Measurements from ENCODE around the gene CHAC1.
"Not testable (repeated sequence)": the region's sequence is repeated elsewhere in the genome, so short reads cannot be mapped to it uniquely, and the experiment has no call there.

Gene CHAC1

DNA sequence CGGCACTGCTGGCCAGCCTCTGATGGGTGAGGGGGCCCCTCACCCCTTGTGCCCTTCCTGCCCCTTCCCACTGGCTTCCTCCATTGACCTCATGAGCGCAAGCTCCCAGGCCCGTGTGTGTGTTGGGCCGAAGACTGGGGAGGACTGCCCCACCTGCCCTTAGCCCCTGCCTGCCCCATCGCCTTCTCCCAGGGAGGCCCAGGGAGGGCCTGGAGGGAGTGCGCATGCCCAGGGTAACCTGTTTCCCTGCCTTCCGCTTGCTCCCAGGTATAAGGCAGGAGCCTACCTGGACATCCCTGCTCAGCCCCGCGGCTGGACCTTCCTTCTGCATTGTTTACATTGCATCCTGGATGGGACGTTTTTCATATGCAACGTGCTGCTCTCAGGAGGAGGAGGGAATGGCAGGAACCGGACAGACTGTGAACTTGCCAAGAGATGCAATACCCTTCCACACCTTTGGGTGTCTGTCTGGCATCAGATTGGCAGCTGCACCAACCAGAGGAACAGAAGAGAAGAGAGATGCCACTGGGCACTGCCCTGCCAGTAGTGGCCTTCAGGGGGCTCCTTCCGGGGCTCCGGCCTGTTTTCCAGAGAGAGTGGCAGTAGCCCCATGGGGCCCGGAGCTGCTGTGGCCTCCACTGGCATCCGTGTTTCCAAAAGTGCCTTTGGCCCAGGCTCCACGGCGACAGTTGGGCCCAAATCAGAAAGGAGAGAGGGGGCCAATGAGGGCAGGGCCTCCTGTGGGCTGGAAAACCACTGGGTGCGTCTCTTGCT lies 15.3 kb upstream of the CHAC1 start:
- no peak for DNase-seq (ENCODE audit: low read depth in 2 of 2)

DNA sequence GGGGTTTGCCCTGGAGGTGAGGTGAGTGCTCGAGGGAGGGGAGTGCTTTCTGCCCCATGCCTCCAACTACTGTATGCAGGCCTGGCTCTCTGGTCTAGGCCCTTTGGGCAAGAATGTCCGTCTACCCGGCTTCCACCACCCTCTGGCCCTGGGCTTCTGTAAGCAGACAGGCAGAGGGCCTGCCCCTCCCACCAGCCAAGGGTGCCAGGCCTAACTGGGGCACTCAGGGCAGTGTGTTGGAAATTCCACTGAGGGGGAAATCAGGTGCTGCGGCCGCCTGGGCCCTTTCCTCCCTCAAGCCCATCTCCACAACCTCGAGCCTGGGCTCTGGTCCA lies 14.8 kb upstream of the CHAC1 start:
- DNase-seq (ENCODE audit: low read depth in 2 of 2): no peak

- no peak for DNase-seq (ENCODE audit: low read depth in 2 of 2)
Observed at GRCh38 chr15:40940296-40940801, 12.9 kb upstream of the CHAC1 start.

- no peak for DNase-seq (ENCODE audit: low read depth in 2 of 2)
Observed at GRCh38 chr15:40941068-40941527, 12.2 kb upstream of the CHAC1 start.

GRCh38 chr15:40941528-40942336 lies 11.5 kb upstream of the CHAC1 start:
- DNase-seq (ENCODE audit: low read depth in 2 of 2): peak; percentile 25 to 62

GRCh38 chr15:40942337-40942854 lies 10.9 kb upstream of the CHAC1 start:
- DNase-seq (ENCODE audit: low read depth in 2 of 2): no peak

GRCh38 chr15:40942878-40943277 lies 10.4 kb upstream of the CHAC1 start:
- DNase-seq (ENCODE audit: low read depth in 2 of 2): no peak

GRCh38 chr15:40943764-40944365 lies 9.4 kb upstream of the CHAC1 start:
- no peak for DNase-seq (ENCODE audit: low read depth in 2 of 2)

DNA sequence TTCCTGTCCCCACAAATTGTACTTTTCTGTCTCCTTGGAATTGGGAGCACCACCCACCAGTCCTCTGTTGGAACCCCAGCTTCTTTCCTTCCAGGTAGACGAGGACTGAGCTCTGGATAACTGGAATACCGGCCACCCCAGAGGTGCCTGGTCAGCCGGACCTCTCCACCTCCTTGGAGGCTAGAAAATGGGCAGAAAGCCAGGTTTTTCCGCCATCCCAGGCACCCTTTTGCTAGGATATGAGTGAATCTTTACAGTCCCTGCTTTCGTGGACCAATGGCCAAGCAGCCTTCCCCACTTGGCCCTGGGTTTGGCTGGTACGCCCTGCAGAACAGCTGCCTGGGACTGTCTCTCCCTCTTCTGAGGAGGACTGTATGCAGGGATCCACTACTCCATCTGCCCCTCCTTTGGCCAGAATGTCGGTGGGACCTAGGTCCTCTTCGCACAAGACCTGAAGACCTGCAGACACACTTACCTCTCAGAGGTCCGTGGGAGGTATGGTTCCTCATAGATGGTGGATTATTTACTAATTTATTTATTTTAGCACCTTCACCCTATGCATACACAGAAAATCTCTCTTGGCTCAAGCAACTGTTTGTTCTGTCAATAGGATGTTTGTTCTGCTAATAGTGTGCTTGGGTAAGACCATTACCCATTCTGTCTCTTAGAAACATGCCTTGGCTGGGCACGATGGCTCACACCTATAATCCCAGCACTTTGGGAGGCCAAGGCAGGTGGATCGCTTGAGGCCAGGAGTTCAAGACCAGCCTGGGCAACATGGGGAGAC lies 8.6 kb upstream of the CHAC1 start:
- no peak for DNase-seq (ENCODE audit: low read depth in 2 of 2)

DNA sequence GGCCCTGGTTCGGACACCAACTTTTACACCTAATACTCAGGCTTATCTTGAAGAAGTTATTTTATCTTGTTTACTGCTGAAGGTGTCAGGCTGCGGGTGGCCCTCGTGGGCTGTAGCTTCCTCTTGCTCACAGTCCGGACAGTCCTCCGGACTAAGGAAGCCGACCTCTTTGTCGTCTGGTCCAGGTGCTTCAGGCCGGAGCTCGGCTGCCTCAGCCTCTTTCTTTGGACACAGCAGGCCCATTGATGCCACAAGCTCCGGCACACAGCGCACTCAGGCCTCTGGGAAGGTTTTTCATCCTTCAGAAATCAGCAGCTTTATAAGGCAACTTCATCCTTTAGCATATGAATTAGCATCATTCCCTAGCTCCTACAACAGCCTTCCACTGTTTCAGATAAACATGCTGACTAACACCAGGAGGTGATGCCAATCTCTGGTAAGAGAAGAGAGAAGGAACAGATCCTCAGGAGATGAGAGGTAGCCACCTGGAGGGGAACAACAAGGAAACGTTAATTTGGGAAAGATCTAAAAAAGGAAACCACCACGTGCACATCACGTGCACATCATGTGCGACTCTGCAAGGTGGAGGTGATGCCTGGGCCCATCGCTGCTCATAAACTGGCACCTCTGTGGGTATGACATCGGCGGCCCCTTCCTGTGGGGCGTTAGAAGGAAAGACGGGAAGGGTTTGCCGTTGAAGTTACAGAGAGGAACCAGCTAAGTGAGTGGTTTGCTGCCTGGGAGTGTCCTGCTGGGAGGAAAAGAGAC lies 4.4 kb upstream of the CHAC1 start:
- no peak for DNase-seq (ENCODE audit: low read depth in 2 of 2)

- DNase-seq (ENCODE audit: low read depth in 2 of 2): no peak
Observed at GRCh38 chr15:40949756-40950207, 3.5 kb upstream of the CHAC1 start.

DNA sequence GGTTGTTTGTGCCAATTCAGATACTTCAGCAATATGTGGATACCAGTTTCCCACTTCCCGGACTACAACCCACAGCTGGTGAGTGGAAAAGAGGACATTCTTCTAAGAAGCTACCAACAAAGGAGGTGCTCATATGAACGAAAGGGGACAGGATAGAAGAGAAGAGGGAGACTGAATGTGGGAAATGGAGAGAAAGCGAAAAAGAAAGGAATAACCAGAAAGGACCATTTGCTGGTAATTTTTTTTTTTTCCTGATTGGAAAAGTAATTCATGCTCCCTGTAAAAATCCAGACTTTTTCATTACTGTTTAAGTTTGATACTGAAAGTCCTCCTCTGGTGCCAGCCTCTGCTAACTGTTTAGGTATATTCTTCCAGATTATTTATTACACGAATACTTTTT lies 1.5 kb upstream of the CHAC1 start:
- no peak for DNase-seq (ENCODE audit: low read depth in 2 of 2)

GRCh38 chr15:40952301-40952900 lies 870 bp upstream of the CHAC1 start:
- DNase-seq (ENCODE audit: low read depth in 2 of 2): no peak

GRCh38 chr15:40953713-40954074 lies 423 bp downstream of the CHAC1 start:
- no peak for DNase-seq (ENCODE audit: low read depth in 2 of 2)

DNA sequence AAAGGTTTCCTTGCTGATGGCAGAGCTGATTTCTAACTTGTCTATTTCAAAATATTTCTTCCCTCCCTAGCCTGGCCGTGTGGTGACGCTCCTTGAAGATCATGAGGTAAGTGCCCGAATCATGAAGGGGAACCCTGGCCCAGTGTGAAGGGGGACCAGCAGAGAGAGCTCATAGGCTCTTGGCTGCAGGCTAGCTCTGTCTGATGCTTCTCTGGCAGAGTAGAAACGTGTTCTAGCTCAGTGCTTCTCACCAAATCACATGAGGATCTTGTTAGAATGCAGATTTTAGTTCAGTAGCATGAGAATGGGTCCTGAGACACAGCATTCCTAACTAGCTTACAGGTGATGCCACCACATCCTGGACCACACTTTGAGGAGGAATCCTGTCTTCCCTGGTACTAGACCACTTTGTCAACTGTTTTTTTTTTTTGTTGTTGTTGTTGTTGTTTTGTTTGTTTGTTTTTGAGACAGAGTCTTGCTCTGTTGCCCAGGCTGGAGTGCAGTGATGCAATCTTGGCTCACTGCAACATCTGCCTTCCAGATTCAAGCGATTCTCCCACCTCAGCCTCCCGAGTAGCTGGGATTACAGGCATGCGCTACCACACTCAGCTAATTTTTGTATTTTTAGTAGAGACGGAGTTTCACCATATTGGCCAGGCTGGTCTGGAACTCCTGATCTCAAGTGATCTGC lies 1.0 kb downstream of the CHAC1 start:
- DNase-seq (ENCODE audit: low read depth in 2 of 2): not testable (repeated sequence)

GRCh38 chr15:40955141-40955903 lies 2.1 kb downstream of the CHAC1 start:
- DNase-seq (ENCODE audit: low read depth in 2 of 2): no peak

DNA sequence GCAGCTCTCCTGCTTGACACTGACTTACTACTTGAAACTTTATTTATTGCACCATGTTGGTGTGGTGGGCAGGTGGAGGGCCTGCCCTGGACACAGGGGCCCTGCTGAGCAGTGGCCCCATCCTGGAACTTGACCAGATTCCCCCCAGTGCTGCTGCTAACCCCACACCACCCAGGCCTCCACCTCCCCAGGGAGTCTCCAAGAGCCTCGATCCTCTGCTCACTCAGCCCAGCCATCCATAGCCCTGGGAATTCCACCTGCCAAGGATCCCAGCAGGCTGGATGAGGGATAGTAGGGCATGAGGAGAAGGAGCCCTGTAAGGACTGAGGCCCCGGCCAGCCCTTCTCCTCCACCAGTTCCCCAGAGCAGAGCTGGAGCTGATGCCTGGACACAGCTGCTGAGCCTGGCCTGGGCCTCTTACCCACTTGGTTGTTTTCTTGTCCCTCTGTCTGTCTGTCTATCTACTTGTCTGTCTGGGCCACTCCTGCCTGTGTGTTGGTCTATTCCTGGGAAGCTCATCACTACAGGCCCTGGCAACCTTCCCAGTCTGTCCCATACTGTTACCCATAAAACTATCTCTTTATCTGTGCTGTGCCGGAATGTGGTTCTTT lies 2.8 kb downstream of the CHAC1 start:
- DNase-seq (ENCODE audit: low read depth in 2 of 2): no peak

DNA sequence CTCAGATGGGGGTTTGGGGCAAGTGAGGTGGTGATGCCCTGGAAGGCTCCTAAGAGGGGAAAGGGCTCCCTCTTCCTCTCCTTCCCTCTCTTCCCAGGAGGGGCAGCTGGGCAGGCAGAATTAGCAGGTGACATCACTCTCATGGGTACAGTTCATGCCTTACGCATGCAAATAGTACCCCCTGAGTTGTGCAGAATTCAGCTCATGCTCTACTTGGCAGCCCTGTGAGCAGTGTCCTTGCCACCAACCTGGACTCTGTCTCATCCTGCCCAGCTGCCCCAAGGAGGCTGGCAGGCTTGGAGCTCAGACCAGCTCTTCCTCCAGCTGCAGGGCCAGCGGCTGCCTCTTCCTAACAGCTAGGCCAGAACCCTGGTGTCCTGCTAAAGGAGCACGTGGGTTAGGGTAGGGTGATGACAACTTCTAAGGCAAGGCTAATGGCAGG lies 3.3 kb downstream of the CHAC1 start:
- no peak for DNase-seq (ENCODE audit: low read depth in 2 of 2)

Measured in stimulated activated CD8-positive, alpha-beta memory T cell treated with anti-CD3 and anti-CD28 coated beads, Interleukin-7, amount 100 ng/mL, for 4 hours (primary cell).